HL-60 (cell line): ENCODE results near the gene HOXB4.

Experiments
- TF ChIP-seq, protein P1 (sequence below): IDR thresholded peaks from one replicate; pipeline ENCODE4 v1.5.1; 2011; ENCODE audit warnings: low read length, control low read depth, inconsistent platforms; ENCODE audit not compliant: insufficient read depth
- TF ChIP-seq, protein P2 (sequence below): IDR thresholded peaks from 2 replicates; pipeline ENCODE4 v1.6.1; 2012; ENCODE audit warnings: low read depth; ENCODE audit not compliant: insufficient replicate concordance

DNA sequence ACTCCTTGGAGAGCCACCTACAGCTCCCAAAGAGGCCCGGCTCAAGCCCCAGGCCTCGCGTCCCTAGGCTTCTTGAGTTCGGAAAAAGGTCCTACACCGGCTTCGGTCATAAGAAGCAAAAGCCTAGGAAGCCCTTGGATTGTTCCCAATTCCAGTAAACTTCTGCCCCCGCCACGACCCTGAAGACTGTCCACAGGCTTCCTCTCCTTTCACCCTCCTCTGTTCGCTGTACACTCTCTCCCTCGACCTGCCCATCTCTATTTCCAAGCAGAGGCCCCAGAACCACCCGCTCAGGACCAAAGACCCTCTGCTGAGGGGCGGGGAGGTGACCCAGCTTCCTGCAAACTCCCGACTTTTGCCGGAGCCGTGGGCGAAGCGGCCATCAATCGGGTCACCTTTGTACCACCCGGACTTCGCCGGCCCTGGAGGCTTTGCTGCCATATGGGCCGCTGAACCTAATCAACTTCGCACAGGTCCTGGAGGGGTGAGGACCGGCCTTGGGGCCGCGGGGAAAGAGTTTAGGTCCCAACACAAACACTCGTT lies 36.0 kb downstream of the HOXB4 start:
- TF ChIP-seq, protein P1, sequence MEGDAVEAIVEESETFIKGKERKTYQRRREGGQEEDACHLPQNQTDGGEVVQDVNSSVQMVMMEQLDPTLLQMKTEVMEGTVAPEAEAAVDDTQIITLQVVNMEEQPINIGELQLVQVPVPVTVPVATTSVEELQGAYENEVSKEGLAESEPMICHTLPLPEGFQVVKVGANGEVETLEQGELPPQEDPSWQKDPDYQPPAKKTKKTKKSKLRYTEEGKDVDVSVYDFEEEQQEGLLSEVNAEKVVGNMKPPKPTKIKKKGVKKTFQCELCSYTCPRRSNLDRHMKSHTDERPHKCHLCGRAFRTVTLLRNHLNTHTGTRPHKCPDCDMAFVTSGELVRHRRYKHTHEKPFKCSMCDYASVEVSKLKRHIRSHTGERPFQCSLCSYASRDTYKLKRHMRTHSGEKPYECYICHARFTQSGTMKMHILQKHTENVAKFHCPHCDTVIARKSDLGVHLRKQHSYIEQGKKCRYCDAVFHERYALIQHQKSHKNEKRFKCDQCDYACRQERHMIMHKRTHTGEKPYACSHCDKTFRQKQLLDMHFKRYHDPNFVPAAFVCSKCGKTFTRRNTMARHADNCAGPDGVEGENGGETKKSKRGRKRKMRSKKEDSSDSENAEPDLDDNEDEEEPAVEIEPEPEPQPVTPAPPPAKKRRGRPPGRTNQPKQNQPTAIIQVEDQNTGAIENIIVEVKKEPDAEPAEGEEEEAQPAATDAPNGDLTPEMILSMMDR: no peak
- TF ChIP-seq, protein P2, sequence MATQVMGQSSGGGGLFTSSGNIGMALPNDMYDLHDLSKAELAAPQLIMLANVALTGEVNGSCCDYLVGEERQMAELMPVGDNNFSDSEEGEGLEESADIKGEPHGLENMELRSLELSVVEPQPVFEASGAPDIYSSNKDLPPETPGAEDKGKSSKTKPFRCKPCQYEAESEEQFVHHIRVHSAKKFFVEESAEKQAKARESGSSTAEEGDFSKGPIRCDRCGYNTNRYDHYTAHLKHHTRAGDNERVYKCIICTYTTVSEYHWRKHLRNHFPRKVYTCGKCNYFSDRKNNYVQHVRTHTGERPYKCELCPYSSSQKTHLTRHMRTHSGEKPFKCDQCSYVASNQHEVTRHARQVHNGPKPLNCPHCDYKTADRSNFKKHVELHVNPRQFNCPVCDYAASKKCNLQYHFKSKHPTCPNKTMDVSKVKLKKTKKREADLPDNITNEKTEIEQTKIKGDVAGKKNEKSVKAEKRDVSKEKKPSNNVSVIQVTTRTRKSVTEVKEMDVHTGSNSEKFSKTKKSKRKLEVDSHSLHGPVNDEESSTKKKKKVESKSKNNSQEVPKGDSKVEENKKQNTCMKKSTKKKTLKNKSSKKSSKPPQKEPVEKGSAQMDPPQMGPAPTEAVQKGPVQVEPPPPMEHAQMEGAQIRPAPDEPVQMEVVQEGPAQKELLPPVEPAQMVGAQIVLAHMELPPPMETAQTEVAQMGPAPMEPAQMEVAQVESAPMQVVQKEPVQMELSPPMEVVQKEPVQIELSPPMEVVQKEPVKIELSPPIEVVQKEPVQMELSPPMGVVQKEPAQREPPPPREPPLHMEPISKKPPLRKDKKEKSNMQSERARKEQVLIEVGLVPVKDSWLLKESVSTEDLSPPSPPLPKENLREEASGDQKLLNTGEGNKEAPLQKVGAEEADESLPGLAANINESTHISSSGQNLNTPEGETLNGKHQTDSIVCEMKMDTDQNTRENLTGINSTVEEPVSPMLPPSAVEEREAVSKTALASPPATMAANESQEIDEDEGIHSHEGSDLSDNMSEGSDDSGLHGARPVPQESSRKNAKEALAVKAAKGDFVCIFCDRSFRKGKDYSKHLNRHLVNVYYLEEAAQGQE: no peak
